Mammary epithelial cell (primary cell): Measurements from ENCODE around the gene TTC7B.

Experiments used
- CTCF ChIP-seq, 2 donors: IDR thresholded peaks in 1 of 2; conservative IDR thresholded peaks in 1 of 2; 2 replicates each; pipeline ENCODE4 v1.5.1; 2011 to 2012; ENCODE audit warnings: inconsistent platforms in 2 of 2, low read length in 2 of 2, mild to moderate bottlenecking in 2 of 2, control low read depth in 1 of 2, low read depth in 1 of 2; ENCODE audit not compliant: insufficient read depth in 1 of 2; ENCODE audit errors: extremely low read depth in 1 of 2
- EZH2 ChIP-seq: IDR thresholded peaks from 2 replicates; pipeline ENCODE4 v1.6.1; 2012; ENCODE audit warnings: low read length, inconsistent platforms, borderline replicate concordance

GRCh38 chr14:90549794-90550641, 266.2 kb downstream of the TTC7B start:
- TF ChIP-seq CTCF (conservative IDR thresholded peaks at IDR 0.05 in 1 of 2, IDR thresholded peaks at IDR 0.05 in 1 of 2; ENCODE audit: extremely low read depth in 1 of 2, insufficient read depth in 1 of 2, low read depth in 1 of 2, low read length in 2 of 2): no peak
- no peak for TF ChIP-seq EZH2
